H9 (cell line): ENCODE results near the gene COX7A2L. TPM values are rescaled to one million over a fixed set of nuclear protein-coding genes. Genes with fewer than 3 reads are reported as not detected.

Experiments
- DNase-seq: peaks from one replicate; pipeline ENCODE4 v3.0.0-alpha.2; 2017
- H2AFZ ChIP-seq: one replicate; pipeline ENCODE4 v1.6.1; 2013; ENCODE audit warnings: mild to moderate bottlenecking, low read length, control low read depth, moderate library complexity
- H2AK5ac ChIP-seq: 2 replicates; pipeline ENCODE4 v1.6.1; 2013; ENCODE audit warnings: low read length, control low read depth, mixed read lengths; ENCODE audit not compliant: insufficient read length
- H2BK120ac ChIP-seq: one replicate; pipeline ENCODE4 v1.6.1; 2013; ENCODE audit warnings: low read depth, mild to moderate bottlenecking, low read length, control low read depth, inconsistent platforms; ENCODE audit not compliant: poor library complexity, severe bottlenecking
- H2BK12ac ChIP-seq: 2 replicates; pipeline ENCODE4 v1.6.1; 2013; ENCODE audit warnings: low read length, control low read depth, mixed read lengths, low read depth; ENCODE audit not compliant: insufficient read length
- H2BK15ac ChIP-seq: 2 replicates; pipeline ENCODE4 v1.6.1; 2013; ENCODE audit warnings: low read depth, low read length, control low read depth
- H2BK20ac ChIP-seq: one replicate; pipeline ENCODE4 v1.6.1; 2013; ENCODE audit warnings: low read depth, mild to moderate bottlenecking, low read length, control low read depth, inconsistent platforms; ENCODE audit not compliant: poor library complexity, severe bottlenecking
- H2BK5ac ChIP-seq: 2 replicates; pipeline ENCODE4 v1.6.1; 2013; ENCODE audit warnings: low read length, control low read depth, mixed read lengths; ENCODE audit not compliant: insufficient read length
- H3K14ac ChIP-seq: 2 replicates; pipeline ENCODE4 v1.6.1; 2013; ENCODE audit warnings: low read length, control low read depth; ENCODE audit not compliant: insufficient read depth
- H3K18ac ChIP-seq: 2 replicates; pipeline ENCODE4 v1.6.1; 2013; ENCODE audit warnings: low read depth, mild to moderate bottlenecking, mixed read lengths, low read length, control low read depth; ENCODE audit not compliant: insufficient read length
- H3K23ac ChIP-seq: 2 replicates; pipeline ENCODE4 v1.6.1; 2013; ENCODE audit warnings: low read length, control low read depth, mixed read lengths, low read depth; ENCODE audit not compliant: insufficient read length
- H3K23me2 ChIP-seq: 2 replicates; pipeline ENCODE4 v1.6.1; 2013; ENCODE audit warnings: low read depth, mild to moderate bottlenecking, mixed read lengths, low read length, control low read depth; ENCODE audit not compliant: insufficient read length, poor library complexity, severe bottlenecking
- H3K27ac ChIP-seq: 2 replicates; pipeline ENCODE4 v1.5.1; 2013; ENCODE audit warnings: low read length, control low read depth, mixed read lengths, low read depth; ENCODE audit not compliant: insufficient read length
- H3K27me3 ChIP-seq: 2 replicates; pipeline ENCODE4 v1.6.1; 2013; ENCODE audit warnings: low read length, control low read depth, inconsistent platforms; ENCODE audit not compliant: insufficient read depth
- H3K4ac ChIP-seq: 2 replicates; pipeline ENCODE4 v1.6.1; 2013; ENCODE audit warnings: low read depth, mild to moderate bottlenecking, control low read depth, inconsistent platforms, low read length, moderate library complexity
- H3K4me1 ChIP-seq: 2 replicates; pipeline ENCODE4 v1.6.1; 2013; ENCODE audit warnings: low read length, control low read depth, inconsistent platforms; ENCODE audit not compliant: insufficient read depth
- H3K4me2 ChIP-seq: 2 replicates; pipeline ENCODE4 v1.6.1; 2013; ENCODE audit warnings: low read length, control low read depth, mixed read lengths; ENCODE audit not compliant: insufficient read length, insufficient read depth
- H3K56ac ChIP-seq: 2 replicates; pipeline ENCODE4 v1.6.1; 2013; ENCODE audit warnings: low read depth, mild to moderate bottlenecking, mixed read lengths, low read length, control low read depth; ENCODE audit not compliant: insufficient read length
- H3K79me1 ChIP-seq: 2 replicates; pipeline ENCODE4 v1.6.1; 2013; ENCODE audit warnings: low read depth, mild to moderate bottlenecking, moderate library complexity, low read length, control low read depth, inconsistent platforms; ENCODE audit not compliant: insufficient read depth, poor library complexity, severe bottlenecking
- H3K79me2 ChIP-seq: 2 replicates; pipeline ENCODE4 v1.6.1; 2013; ENCODE audit warnings: low read length, control low read depth, inconsistent platforms; ENCODE audit not compliant: insufficient read depth
- H3K9ac ChIP-seq: 2 replicates; pipeline ENCODE4 v1.6.1; 2013; ENCODE audit warnings: low read length, control low read depth, mixed read lengths; ENCODE audit not compliant: insufficient read length; ENCODE audit errors: extremely low read depth
- H3K9me3 ChIP-seq: one replicate; pipeline ENCODE4 v1.6.1; 2013; ENCODE audit warnings: low read depth, low read length, inconsistent platforms; ENCODE audit not compliant: control insufficient read depth
- H3T11ph ChIP-seq: one replicate; pipeline ENCODE4 v1.6.1; 2013; ENCODE audit warnings: mild to moderate bottlenecking, low read length, control low read depth, inconsistent platforms
- H4K20me1 ChIP-seq: one replicate; pipeline ENCODE4 v1.6.1; 2013; ENCODE audit not compliant: control insufficient read depth, insufficient read length, insufficient read depth
- H4K5ac ChIP-seq: 2 replicates; pipeline ENCODE4 v1.6.1; 2013; ENCODE audit warnings: low read depth, mild to moderate bottlenecking, mixed read lengths, low read length, control low read depth; ENCODE audit not compliant: insufficient read length
- H4K8ac ChIP-seq: replicated peaks from 2 replicates; pipeline ENCODE4 v1.6.1; 2013; ENCODE audit warnings: low read length, control low read depth, mixed read lengths, low read depth; ENCODE audit not compliant: insufficient read length
- H4K91ac ChIP-seq: 2 replicates; pipeline ENCODE4 v1.6.1; 2013; ENCODE audit warnings: low read depth, mild to moderate bottlenecking, moderate library complexity, mixed read lengths, low read length, control low read depth; ENCODE audit not compliant: insufficient read length
- H3K27ac Mint-ChIP-seq, 3 experiments: 2 replicates in 2 of 3; 3 replicates in 1 of 3; pipeline ENCODE4 v1.8.0; 2020 to 2021; ENCODE audit warnings: mixed read lengths in 3 of 3, mild to moderate bottlenecking in 1 of 3, moderate library complexity in 1 of 3
- H3K27me3 Mint-ChIP-seq: 2 replicates; pipeline ENCODE4 v1.8.0; 2021; ENCODE audit warnings: low read depth, mild to moderate bottlenecking, moderate library complexity, mixed read lengths
- H3K36me3 Mint-ChIP-seq, 3 experiments: 2 replicates in 2 of 3; 3 replicates in 1 of 3; pipeline ENCODE4 v1.8.0; 2020 to 2021; ENCODE audit warnings: low read depth in 3 of 3, mixed read lengths in 3 of 3; ENCODE audit not compliant: insufficient read depth in 1 of 3
- H3K4me1 Mint-ChIP-seq, 2 experiments: 2 replicates each; pipeline ENCODE4 v1.8.0; 2020; ENCODE audit warnings: mixed read lengths in 2 of 2
- H3K4me3 Mint-ChIP-seq, 2 experiments: 2 replicates in 1 of 2; 3 replicates in 1 of 2; pipeline ENCODE4 v1.8.0; 2020 to 2021; ENCODE audit warnings: mild to moderate bottlenecking in 2 of 2, mixed read lengths in 2 of 2, moderate library complexity in 1 of 2
- H3K9me3 Mint-ChIP-seq, 2 experiments: 2 replicates in 1 of 2; 3 replicates in 1 of 2; pipeline ENCODE4 v1.8.0; 2020; ENCODE audit warnings: mild to moderate bottlenecking in 2 of 2, mixed read lengths in 2 of 2, moderate library complexity in 1 of 2
- CTCF ChIP-seq: fragments of 200-600 bp; sonication (generic); conservative IDR thresholded peaks from 3 replicates; pipeline ENCODE4 v1.8.0; 2021; ENCODE audit warnings: antibody characterized with exemption, mild to moderate bottlenecking
- WGBS: extraction: QIAGEN DNeasy Blood & Tissue Kit; methylation state at CpG from one replicate; pipeline ENCODE4 v1.1.7; 2013; ENCODE audit warnings: missing lambda C conversion rate, low lambda C conversion rate, mixed read lengths; ENCODE audit not compliant: insufficient read length; ENCODE audit errors: extremely low coverage; 5-methylcytosine and 5-hydroxymethylcytosine counted together
- total RNA-seq: library from RNA; stranded (reverse); gene quantifications from 2 replicates; pipeline ENCODE4 v1.2.1, GENCODE V29; 2021

The COX7A2L gene
- total RNA-seq, 1 experiment from 2014 or later, result 102 TPM

GRCh38 chr2:42372474-42373200, 11.6 kb upstream of the COX7A2L start:
- H3T11ph ChIP-seq, result no peak overlapping the region
- no peaks in the 10 kb centered on the region for H4K20me1 ChIP-seq
- H2BK12ac ChIP-seq, result no peak overlapping the region
- Mint-ChIP-seq H3K36me3 (no peaks in the 10 kb centered on the region), H3K9me3 (no peaks in the 10 kb centered on the region), H3K4me1 (peaks cover 4 to 12% of the 10 kb centered on the region in 2 experiments; a peak in 2 of 4 replicates), H3K4me3 (no peak overlapping the region), H3K27me3 (no peaks in the 10 kb centered on the region), H3K27ac (no peak overlapping the region; a peak in 1 of 7 replicates)
- no peaks in the 10 kb centered on the region for H3K79me1 ChIP-seq
- H4K5ac ChIP-seq, result no peak overlapping the region
- no peak overlapping the region for H2BK120ac ChIP-seq
- H4K8ac ChIP-seq, result no peak overlapping the region
- H2AK5ac ChIP-seq, result no peak overlapping the region
- no peak overlapping the region for H3K9ac ChIP-seq
- H3K4me1 ChIP-seq, result no peaks in the 10 kb centered on the region
- H4K91ac ChIP-seq, result no peak overlapping the region
- H3K23me2 ChIP-seq, result no peaks in the 10 kb centered on the region
- no peaks in the 10 kb centered on the region for H3K79me2 ChIP-seq
- H3K4ac ChIP-seq, result no peak overlapping the region
- no peak overlapping the region for H3K23ac ChIP-seq
- no peak overlapping the region for H2AFZ ChIP-seq
- no peak overlapping the region for H3K56ac ChIP-seq
- no peak overlapping the region for H3K4me2 ChIP-seq
- no peaks in the 10 kb centered on the region for H3K9me3 ChIP-seq
- no peak for TF ChIP-seq CTCF
- no peaks in the 10 kb centered on the region for H3K27me3 ChIP-seq
- no peak overlapping the region for H2BK15ac ChIP-seq
- H3K14ac ChIP-seq, result no peak overlapping the region
- H3K18ac ChIP-seq, result no peak overlapping the region
- WGBS, result no CpG with 5 or more reads among the region's 3 CpGs
- H2BK5ac ChIP-seq, result no peak overlapping the region
- no peak overlapping the region for H2BK20ac ChIP-seq
- DNase-seq, result no peak
- H3K27ac ChIP-seq, result no peak overlapping the region
